Activated T-cell treated with anti-CD3 and anti-CD28 coated beads, Interleukin-2, amount 50 U/mL, for 48 hours (primary cell): ENCODE results near the gene ARMC8.
"Not testable (repeated sequence)": the region's sequence is repeated elsewhere in the genome, so short reads cannot be mapped to it uniquely, and the experiment has no call there.

Source experiments
- DNase-seq, 2 experiments: peaks; one replicate each; pipeline ENCODE4 v3.0.0-alpha.2; 2020

Gene ARMC8

DNA sequence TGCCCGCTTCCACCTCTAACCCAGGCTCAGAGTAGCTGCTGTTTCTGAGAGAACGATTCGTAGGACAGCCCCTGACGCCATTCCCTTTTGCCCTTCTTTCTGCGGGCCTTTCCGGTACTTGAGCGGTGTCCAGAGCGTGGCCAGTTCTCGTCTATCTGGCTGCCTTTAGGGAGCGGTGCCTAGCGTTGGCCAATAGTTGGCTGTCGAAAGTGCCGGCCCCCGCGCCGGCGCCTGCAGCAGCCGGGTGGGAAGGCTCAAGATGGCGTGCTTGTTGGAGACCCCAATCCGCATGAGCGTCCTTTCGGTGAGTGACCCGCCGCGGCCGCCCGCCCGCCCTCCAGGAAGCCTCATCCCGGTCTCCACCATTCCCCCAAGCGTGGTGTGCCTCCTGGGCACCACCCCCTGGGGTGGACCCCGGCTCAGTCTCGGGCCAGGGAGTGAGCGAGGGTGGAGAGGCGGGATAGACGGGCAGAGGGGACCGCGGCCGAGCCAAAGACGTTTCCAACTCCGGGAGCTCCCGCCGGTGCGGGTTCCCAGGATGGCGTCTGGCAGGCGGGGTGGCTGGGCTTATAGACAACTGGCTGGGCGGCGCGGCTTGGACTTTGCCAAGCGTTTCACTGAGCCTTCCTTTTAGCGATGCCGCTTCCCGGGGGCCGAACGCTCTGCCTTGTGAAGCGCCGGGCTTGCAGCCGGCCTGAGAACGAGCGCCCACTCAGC lies at the start of gene ARMC8:
TSS of gene ARMC8 (plus strand) at position 6 of the 717 bp plus-strand sequence. CDS start at position 260, 254 bp downstream.
- DNase-seq = no peak

- no peak for DNase-seq
Observed at GRCh38 chr3:138137861-138138260, 49.2 kb upstream of the ARMC8 start.

DNA sequence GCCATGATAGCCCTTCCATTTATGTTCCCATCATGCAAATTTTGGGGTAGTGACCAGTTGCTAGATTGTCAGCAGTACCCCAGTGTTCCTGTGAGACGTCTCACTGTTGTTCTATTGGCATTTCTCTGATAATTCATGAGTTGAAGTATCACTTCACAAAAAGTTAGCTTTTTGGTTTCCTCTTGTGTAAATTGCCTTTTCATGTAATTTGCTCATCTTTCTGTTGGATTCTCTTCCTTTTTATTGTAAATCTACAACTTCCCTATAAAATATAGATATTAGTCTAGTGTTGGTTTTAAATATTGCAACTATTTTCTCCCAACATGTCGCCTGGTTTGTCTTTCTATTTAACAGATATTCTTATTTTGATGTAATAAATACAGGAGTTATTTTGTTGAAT lies 47.4 kb upstream of the ARMC8 start:
- no peak for DNase-seq

GRCh38 chr3:138140940-138141339 lies 46.2 kb upstream of the ARMC8 start:
- DNase-seq = no peak

DNA sequence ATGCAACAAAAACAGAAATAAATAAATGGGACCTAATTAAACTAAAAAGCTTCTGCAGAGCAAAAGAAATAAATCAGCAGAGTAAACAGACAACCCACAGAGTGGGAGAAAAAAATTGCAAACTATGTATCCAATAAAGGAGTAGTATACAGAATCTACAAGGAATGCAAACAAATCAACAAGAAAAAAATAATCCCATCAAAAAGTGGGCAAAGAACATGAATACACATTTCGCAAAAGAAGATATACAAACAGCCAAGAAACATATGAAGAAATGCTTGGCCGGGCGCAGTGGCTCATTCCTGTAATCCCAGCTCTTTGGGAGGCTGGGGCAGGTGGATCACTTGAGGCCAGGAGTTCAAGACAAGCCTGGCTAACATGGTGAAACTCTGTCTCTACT lies 44.9 kb upstream of the ARMC8 start:
- not testable (repeated sequence) for DNase-seq

- no peak for DNase-seq
Observed at GRCh38 chr3:138148503-138148902, 38.6 kb upstream of the ARMC8 start.

DNA sequence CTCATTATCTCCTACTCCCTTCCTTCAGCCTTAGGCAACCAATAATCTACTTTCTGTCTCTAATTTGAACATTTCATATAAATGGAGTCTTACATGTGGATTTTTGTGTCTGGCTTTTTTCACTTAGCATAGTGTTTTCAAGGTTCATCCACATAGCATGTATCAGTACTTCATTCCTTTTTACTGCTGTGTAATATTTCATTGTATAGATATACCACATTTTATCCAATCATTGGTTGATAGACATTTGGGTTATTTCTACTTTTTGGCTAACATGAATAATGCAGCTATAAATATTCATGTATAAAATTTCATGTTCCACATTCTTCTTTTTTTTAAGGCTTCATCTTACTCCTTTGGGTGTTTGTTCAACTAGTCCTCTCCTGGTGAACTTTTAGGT lies 32.6 kb upstream of the ARMC8 start:
- no peak for DNase-seq

- DNase-seq = no peak
Observed at GRCh38 chr3:138157743-138158142, 29.4 kb upstream of the ARMC8 start.

GRCh38 chr3:138165061-138165460 lies 22.0 kb upstream of the ARMC8 start:
- DNase-seq = no peak

DNA sequence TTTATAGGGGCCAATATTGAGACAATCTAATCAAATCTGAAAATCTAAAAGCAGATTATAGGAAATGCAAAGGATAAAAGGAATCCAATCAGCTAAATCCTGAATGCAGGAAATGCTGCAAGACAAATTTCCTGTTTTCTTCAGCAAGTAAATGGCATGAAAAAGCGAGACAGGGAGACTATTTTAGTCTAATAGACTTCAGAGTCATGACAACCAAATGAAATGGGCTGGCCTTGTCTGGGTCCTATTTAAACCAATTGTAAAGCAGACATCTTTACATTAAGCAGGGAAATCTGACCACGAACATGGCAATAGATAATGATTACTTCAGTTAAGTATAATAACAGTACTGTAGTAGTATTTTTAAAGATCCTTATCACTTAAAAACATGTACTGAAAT lies 14.5 kb upstream of the ARMC8 start:
- DNase-seq = no peak

GRCh38 chr3:138173769-138174420 lies 13.2 kb upstream of the ARMC8 start:
- no peak for DNase-seq

DNA sequence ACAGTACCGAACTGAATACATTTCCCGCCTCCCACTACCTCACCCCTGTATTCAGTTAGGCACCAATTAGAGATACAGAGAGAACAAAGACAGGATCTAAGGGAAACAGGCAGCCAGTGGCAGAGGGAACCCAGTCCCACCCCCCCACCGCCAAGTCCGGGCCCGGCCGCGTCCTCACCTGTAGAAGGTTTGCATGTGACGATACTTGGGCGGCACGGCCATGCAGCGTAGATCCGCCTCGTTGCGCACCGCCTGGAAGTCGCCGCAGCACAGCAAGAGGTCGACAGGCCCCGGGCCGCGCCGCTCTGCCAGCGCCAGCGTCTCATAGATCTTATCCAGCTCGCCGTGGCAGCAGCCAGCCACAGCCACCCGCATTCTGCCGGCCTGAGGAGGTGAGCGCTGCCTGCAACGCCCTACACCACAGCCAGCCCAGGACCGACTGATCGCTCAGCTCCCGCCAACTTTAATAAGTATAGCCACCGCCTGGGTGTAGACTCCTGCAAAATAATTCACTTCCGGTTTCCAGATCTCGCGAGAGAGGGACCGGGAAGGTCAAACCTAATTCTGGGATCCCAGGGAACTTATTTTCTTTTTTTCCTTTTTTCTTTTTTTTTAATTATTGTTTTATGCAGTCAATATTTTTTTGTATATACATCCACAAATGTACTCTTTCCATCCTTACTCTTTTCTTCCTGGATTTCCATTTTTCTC lies 12.5 kb upstream of the ARMC8 start, which contains the start of gene DBR1:
TSS of gene DBR1 (minus strand) at position 501 of the 711 bp plus-strand sequence. CDS start at position 375, 126 bp downstream.
- DNase-seq = peak; percentile 80 to 81

DNA sequence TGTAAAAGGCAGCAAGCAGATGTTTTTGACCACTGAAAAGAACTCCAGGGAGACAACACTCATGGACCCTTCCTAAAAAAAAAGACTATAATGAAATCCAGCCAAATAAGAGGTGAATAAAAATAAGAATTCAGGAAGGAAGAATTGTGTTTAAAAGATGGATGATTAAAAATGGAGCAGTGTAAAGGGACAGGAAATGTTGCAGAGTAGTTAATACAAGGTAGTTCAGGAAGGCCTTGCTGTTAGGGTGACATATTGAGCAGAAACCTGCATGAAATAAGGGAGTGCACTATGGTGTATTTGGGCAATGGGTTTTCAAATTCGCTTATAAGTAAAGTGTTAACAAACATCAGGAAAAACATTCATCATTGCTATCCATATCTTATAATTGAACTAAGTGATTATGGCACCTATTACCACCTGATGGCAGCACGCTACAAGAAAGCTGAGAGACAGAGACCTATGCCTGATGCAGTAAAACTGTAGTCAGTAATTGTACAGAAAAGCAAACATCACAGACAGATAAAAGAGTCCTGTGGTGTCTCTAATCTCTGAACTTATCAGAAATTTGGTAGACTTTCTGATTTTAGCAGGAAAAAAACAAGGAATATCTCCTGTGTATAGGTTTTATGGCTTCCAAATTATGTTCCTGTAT lies 6.6 kb upstream of the ARMC8 start:
- no peak for DNase-seq

- no peak for DNase-seq
Observed at GRCh38 chr3:138184994-138185393, 2.1 kb upstream of the ARMC8 start.

DNA sequence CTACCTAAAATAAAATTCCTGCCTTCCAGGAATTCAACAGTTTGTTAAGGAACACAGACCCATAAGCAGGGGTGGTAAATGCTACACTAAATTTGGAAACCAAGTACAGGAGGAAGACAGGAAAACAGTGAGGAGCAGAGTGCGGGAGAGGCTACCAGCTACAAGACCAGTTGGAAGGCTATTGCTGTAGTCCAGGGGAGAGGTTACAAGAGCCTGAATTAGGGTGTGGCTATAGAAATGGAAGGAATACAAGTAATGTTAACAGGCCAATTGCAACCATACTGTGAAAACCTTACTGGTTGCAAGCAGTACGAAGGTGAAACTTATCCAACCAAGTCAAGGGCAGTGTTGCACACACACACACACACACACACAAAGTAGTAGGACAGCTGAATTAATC lies 880 bp upstream of the ARMC8 start:
- DNase-seq = no peak

DNA sequence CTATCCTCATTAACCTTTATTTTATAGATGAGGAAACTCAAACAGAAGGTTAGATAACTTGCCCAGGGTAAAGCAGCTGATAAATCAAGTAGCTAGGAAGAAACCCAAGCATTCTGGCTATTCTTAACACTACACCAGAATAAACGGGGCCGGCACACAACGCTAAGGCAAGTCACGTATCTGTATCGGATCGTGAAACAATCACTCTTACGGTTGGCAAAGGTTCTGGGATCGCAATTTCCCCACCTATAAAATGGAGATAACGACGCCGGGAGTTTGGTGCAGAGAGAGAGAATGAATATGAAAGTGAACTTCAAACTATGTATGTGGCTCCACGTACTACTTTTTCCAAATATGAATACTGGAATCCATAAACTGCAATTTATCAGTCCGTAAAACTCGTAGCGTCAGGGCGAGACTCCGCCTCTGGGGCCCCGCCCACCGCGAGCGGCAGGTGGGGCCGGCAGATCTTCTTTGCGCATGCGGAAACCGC lies 252 bp upstream of the ARMC8 start:
- DNase-seq = peak; percentile 91 to 93

DNA sequence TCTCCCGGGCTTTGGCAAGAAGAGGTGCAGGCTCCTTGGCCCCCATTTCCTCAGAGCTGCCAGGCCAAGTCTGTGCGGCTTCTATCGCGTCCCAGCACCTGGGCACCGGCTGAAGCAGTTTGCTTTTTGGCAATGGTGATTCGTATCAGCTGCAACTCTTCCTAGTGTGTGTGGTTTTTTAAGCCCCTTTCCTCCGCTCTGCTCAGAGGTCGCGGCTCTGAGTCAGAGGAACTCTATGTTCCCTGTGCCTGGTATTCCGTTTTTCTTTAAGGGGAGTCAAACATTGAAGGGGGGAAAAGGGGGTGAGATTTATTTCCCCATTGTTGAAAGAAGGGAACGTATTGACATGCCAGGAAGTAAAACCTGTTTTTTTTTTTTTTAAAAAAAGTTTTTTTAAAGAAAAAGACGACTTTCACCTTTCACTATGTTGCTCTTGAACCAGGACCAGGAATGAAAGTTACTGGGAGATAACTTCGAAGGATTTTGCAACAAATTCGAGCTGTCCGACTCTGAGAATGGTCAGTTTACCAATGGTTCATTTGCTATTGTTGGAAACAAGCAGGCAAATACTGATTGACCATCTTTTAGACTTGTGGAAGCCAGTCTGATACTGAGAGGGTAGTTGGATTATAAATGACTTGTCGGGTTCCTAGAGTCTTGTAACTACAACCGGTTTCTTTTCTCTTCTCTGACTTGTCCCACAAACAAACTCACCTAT lies 1.1 kb downstream of the ARMC8 start:
- no peak for DNase-seq

DNA sequence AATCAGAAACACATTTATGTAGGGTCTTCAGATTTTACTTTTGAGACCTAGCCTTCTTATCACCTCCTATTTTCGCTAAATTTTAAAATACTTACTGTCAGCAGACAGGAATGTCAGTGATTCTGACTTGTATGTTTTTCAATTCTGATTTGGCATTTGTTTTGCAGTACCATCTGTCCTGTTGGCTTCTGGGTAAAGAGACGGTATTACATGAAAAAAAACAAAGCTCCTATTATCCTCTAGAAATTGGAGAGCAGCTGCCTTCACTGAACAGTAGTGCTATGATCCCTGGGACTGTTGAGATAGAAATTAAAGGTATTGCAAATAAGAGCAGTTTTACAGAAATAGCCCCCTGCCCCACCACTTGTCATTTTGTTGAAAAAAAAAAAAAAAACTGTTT lies 8.4 kb downstream of the ARMC8 start:
- no peak for DNase-seq

- DNase-seq = no peak
Observed at GRCh38 chr3:138196023-138196422, 8.9 kb downstream of the ARMC8 start.

GRCh38 chr3:138197058-138197457 lies 10.0 kb downstream of the ARMC8 start:
- no peak for DNase-seq

GRCh38 chr3:138197524-138197923 lies 10.4 kb downstream of the ARMC8 start:
- DNase-seq = no peak

GRCh38 chr3:138199851-138200250 lies 12.8 kb downstream of the ARMC8 start:
- no peak for DNase-seq
